NCI-H446 treated with DMSO at 0.1 percent for 48 hours (cell line): ENCODE measurements around the gene WDFY3.

Source experiments
- DNase-seq: peaks from one replicate; lab custom pipeline; 2025; lab: John Stamatoyannopoulos, UW

Gene WDFY3

GRCh38 chr4:84905646-84906045, 60.8 kb downstream of the WDFY3 start:
- no peak for DNase-seq

GRCh38 chr4:84901740-84902281, 64.7 kb downstream of the WDFY3 start:
- no peak for DNase-seq

GRCh38 chr4:84901173-84901572, 65.3 kb downstream of the WDFY3 start:
- no peak for DNase-seq

- DNase-seq: no peak
Observed at GRCh38 chr4:84899616-84900015, 66.9 kb downstream of the WDFY3 start.

GRCh38 chr4:84897516-84897915, 69.0 kb downstream of the WDFY3 start:
- no peak for DNase-seq

- no peak for DNase-seq
Observed at GRCh38 chr4:84895283-84895682, 71.2 kb downstream of the WDFY3 start.

GRCh38 chr4:84894621-84895020, 71.9 kb downstream of the WDFY3 start:
- DNase-seq: no peak

GRCh38 chr4:84892950-84893349, 73.5 kb downstream of the WDFY3 start:
- DNase-seq: no peak

- no peak for DNase-seq
Observed at GRCh38 chr4:84887824-84888223, 78.7 kb downstream of the WDFY3 start.

- no peak for DNase-seq
Observed at GRCh38 chr4:84879651-84880200, 86.8 kb downstream of the WDFY3 start.

- DNase-seq: no peak
Observed at GRCh38 chr4:84878546-84878945, 87.9 kb downstream of the WDFY3 start.

- no peak for DNase-seq
Observed at GRCh38 chr4:84878090-84878489, 88.4 kb downstream of the WDFY3 start.

- no peak for DNase-seq
Observed at GRCh38 chr4:84877051-84877833, 89.2 kb downstream of the WDFY3 start.

GRCh38 chr4:84875636-84876371, 90.7 kb downstream of the WDFY3 start:
- no peak for DNase-seq

GRCh38 chr4:84874619-84875018, 91.9 kb downstream of the WDFY3 start:
- no peak for DNase-seq

GRCh38 chr4:84870398-84871163, 95.9 kb downstream of the WDFY3 start:
- DNase-seq: no peak

- no peak for DNase-seq
Observed at GRCh38 chr4:84866295-84866694, 100.2 kb downstream of the WDFY3 start.

GRCh38 chr4:84865600-84865999, 100.9 kb downstream of the WDFY3 start:
- no peak for DNase-seq

- DNase-seq: no peak
Observed at GRCh38 chr4:84862064-84862463, 104.4 kb downstream of the WDFY3 start.

- DNase-seq: no peak
Observed at GRCh38 chr4:84857296-84857695, 109.2 kb downstream of the WDFY3 start.

GRCh38 chr4:84856468-84857049, 109.9 kb downstream of the WDFY3 start:
- no peak for DNase-seq

- no peak for DNase-seq
Observed at GRCh38 chr4:84855774-84856173, 110.7 kb downstream of the WDFY3 start.
